Fibroblast of mammary gland (primary cell): ENCODE measurements around the gene CCDC14.
"Not testable (repeated sequence)": the region's sequence is repeated elsewhere in the genome, so short reads cannot be mapped to it uniquely, and the experiment has no call there.

Experiments
- DNase-seq: peaks from one replicate; pipeline ENCODE4 v3.0.0-alpha.2; 2010; ENCODE audit warnings: low read depth
- H3K4me3 ChIP-seq: 2 replicates; pipeline ENCODE4 v1.5.1; 2011; ENCODE audit warnings: low read depth, mild to moderate bottlenecking, low read length, moderate library complexity; ENCODE audit not compliant: control insufficient read depth
- TF ChIP-seq, protein P1 (sequence below): conservative IDR thresholded peaks from 2 replicates; pipeline ENCODE4 v1.5.1; 2011; ENCODE audit warnings: low read depth, low read length, inconsistent platforms; ENCODE audit not compliant: control insufficient read depth, insufficient read depth

CCDC14 gene

DNA sequence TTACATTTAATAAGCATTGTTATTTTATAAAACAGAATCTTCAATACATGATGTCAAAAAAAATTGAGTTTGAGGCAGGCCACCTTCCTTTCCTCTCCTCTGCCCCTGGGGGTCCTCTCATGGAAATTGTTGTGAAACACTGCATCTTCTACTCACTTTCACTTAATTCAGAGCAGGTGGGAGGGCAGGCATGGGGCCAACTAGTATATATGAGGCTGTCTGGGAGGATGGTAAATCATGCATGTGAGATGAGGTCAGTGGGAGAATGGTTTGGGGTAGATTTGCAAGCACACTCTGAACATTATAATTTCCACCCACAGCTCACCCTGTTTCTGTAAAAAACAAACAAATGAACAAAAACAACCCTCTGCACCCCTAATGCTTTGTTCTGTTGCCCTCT lies 10.4 kb upstream of the CCDC14 start:
- DNase-seq = peak; percentile 38
- TF ChIP-seq, protein P1, sequence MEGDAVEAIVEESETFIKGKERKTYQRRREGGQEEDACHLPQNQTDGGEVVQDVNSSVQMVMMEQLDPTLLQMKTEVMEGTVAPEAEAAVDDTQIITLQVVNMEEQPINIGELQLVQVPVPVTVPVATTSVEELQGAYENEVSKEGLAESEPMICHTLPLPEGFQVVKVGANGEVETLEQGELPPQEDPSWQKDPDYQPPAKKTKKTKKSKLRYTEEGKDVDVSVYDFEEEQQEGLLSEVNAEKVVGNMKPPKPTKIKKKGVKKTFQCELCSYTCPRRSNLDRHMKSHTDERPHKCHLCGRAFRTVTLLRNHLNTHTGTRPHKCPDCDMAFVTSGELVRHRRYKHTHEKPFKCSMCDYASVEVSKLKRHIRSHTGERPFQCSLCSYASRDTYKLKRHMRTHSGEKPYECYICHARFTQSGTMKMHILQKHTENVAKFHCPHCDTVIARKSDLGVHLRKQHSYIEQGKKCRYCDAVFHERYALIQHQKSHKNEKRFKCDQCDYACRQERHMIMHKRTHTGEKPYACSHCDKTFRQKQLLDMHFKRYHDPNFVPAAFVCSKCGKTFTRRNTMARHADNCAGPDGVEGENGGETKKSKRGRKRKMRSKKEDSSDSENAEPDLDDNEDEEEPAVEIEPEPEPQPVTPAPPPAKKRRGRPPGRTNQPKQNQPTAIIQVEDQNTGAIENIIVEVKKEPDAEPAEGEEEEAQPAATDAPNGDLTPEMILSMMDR = no peak
- no peak overlapping the region for H3K4me3 ChIP-seq

DNA sequence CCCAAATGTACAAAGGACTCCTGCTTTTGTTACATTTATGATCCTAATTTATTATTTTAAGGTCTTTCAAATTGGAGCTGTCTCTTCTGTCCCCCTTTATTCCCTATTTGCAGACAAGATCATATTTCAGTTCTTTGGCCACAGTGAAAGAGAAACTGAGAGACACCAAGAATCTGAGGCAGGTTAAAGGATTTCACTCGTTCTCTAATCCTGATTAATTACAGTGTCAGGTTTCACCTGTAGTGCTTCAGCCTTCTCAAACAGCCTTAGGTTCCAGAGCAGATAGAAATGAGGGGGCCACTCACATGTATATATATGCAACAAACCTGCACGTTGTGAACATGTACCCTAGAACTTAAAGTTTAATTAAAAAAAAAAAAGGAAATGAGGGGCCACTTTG lies 6.2 kb upstream of the CCDC14 start:
- not testable (repeated sequence) for H3K4me3 ChIP-seq, DNase-seq

DNA sequence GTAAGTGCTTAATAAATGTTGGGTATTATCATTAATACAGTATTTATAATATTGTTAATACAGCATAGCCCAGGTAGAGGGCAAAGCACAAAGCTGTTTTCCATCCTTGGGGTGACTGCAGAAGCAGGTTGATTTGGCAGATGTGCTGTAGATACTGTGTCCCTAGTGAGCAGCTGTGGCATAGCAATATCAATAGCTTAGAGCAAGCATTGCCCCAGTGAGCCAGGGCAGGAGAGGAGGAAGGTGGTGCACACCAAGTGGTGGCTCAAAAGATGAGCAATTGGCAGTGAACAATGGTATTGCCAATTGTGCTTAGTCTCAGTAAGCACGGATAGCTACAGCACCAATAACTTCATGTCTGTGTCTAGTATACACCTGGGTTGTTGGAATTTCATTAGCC lies 5.8 kb upstream of the CCDC14 start:
- DNase-seq, H3K4me3 ChIP-seq: not testable (repeated sequence)

DNA sequence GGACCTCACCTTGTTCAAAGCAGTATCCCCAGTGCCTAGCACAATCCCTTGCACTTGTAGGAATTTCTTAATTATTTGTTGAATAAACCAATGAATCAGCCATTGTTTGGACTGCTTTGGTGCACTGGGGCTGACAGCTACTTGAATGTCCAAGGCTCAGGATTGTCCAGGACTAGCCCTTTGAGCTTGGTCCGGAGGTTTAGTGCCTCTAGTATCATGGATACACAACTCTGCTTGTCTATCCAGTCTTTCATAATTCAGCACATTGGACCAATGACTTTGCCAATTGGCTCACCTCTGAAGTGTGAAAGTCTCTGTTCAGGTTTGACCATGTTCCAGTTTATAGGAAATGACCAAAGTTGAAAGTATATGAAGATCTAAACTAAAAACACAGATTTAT lies 3.8 kb upstream of the CCDC14 start:
- not testable (repeated sequence) for DNase-seq

DNA sequence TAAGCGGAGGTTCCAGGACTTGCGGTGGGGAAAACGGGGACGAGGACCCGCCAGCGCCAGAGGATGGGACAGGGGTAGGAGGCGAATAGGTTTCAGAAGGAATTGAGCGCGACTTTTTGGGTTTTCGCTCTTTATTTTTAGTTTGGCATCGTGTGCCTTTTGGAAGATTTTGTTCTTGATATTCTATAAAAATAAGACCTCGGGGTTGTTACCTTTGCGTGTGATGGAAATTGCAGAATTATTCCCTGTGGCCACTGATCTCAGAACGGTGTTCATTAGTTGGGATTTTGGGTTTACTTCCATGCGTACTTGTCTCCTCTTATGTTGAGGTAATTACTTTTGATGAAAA lies 453 bp upstream of the CCDC14 start:
- no peak for DNase-seq
- peak overlapping the region; percentile 97 for H3K4me3 ChIP-seq
- TF ChIP-seq, protein P1 = no peak

More for the DNA sequence above, 3.8 kb upstream of the CCDC14 start:
- not testable (repeated sequence) for H3K4me3 ChIP-seq

DNA sequence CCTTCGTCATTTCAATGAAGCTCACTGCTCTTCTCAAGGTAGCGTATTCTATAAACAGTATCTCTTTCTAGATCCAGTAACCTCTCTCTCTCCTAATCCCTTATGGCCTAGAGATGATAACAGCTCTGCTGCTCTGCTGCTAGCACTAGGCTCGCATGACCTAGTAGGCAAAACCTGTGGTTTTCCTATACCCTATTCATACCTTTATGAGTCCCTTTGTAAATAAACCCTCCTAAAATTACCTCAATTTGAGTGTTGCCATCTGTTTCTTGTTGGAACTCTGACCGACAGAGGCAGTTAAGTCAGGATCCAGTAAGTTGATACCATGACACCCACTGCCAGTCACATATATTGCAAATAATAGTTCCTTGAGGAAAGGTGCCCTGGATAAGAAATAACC lies 7.3 kb downstream of the CCDC14 start:
- TF ChIP-seq, protein P1 = no peak
- H3K4me3 ChIP-seq = no peak overlapping the region
- no peak for DNase-seq

DNA sequence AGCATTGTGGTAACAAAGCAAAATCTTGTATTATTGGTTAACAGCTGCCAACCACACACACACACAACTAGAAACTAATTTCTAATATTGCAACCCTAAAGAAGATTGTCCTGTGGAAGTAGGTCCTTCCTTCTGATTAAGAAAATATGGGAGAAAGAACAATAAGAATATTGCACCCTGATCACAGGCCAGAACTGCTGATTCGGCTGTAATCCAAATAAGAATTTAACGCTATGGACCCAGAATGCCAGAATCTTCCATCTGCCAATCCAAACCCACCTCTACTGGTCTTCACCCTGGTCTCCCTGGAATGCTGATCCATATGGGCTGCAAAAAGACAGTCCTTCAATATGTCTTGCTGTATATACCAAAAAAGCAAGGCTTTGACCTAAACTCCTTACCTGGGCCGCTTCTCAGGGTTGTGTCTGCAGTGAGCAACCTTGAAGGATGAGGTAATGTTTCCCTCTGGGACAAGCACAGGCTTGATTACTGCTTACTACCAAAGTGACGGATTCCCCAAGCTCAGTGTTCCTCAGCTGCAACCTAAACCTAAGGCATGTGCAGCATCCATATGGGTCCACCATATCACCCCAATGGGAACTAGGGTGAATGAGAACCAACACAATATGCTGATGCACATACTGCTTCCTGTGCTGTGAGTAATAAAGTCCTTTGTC lies 8.0 kb downstream of the CCDC14 start:
- DNase-seq = no peak
- TF ChIP-seq, protein P1 = no peak
- H3K4me3 ChIP-seq = no peak overlapping the region

DNA sequence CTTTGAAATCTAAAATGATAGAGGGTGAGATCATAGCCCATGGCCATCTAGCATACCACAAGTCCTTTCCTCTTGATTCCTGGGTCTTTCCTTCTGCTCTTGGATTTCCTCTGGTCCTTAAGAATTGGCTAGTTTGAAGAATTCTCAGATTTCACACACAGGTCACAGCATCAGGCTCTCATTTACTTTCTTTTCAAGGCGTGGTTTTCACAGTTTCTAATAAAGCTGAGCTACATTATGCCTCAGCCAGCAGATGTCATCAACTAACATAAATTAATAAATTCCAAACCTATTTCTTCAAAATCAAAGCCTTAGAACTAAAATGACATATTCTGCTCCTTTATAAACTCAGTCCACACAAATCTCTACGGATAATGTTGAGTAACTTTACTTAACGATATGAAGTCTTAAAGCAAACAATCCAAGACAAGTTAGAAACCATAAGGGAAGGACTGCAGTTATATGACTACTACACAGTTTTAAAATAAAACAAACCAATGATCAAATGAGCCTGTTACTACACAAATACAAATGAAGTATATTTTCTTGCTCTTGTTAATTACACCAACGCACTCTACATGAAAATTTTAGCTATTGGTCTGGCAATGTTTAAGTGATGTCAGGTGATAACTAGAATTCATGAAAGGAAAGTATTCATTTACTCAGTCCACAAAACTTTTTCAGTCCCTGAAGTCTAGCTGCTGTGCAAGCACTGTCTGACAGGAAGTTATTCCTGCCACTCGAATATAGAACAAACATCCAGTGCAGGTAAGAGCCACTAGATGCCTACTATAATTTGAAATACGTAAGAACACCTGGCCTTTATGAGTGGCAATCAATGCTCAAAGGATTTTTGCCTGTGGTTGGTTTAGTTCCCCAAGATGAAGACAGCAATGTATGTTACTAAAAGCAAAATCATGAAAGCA lies 9.2 kb downstream of the CCDC14 start:
- TF ChIP-seq, protein P1 = no peak
- no peak for DNase-seq

More for the DNA sequence above, 9.2 kb downstream of the CCDC14 start:
- no peak overlapping the region for H3K4me3 ChIP-seq
